KMS-11 (cell line): ENCODE results near the gene CRYBA2.

Experiments used
- H2AFZ ChIP-seq: fragments of 200-600 bp; sonication (generic); 2 replicates; pipeline ENCODE4 v1.6.1; 2016; ENCODE audit warnings: antibody characterized with exemption, mixed run types, low read depth
- H3K27ac ChIP-seq: fragments of 200-600 bp; sonication (generic); 2 replicates; pipeline ENCODE4 v1.6.1; 2016; ENCODE audit warnings: mild to moderate bottlenecking, mixed run types
- H3K27me3 ChIP-seq: fragments of 200-600 bp; sonication (generic); 2 replicates; pipeline ENCODE4 v1.6.1; 2017; ENCODE audit warnings: mild to moderate bottlenecking, low read depth, mixed run types, moderate library complexity; ENCODE audit not compliant: insufficient read depth
- H3K36me3 ChIP-seq: fragments of 200-600 bp; sonication (generic); 2 replicates; pipeline ENCODE4 v1.6.1; 2017; ENCODE audit warnings: mild to moderate bottlenecking, mixed run types; ENCODE audit not compliant: insufficient read depth
- H3K4me1 ChIP-seq: fragments of 200-600 bp; sonication (generic); 2 replicates; pipeline ENCODE4 v1.6.1; 2016; ENCODE audit warnings: mild to moderate bottlenecking, low read depth, mixed run types; ENCODE audit not compliant: poor library complexity, severe bottlenecking
- H3K4me2 ChIP-seq: fragments of 200-600 bp; sonication (generic); 2 replicates; pipeline ENCODE4 v1.7.0; 2016; ENCODE audit warnings: mild to moderate bottlenecking, mixed run types
- H3K4me3 ChIP-seq: fragments of 200-600 bp; sonication (generic); IDR thresholded peaks from 2 replicates; pipeline ENCODE4 v1.6.1; 2017; ENCODE audit warnings: low read depth, low read length, mixed read lengths; ENCODE audit not compliant: insufficient read depth
- H3K79me2 ChIP-seq: fragments of 200-600 bp; sonication (generic); 2 replicates; pipeline ENCODE4 v1.6.1; 2016; ENCODE audit warnings: low read depth, mixed run types; ENCODE audit not compliant: insufficient read depth
- H3K9ac ChIP-seq: fragments of 200-600 bp; sonication (generic); 2 replicates; pipeline ENCODE4 v1.6.1; 2016; ENCODE audit warnings: mild to moderate bottlenecking, mixed run types
- H4K20me1 ChIP-seq: fragments of 200-600 bp; sonication (generic); 2 replicates; pipeline ENCODE4 v1.6.1; 2016; ENCODE audit warnings: mild to moderate bottlenecking, mixed run types; ENCODE audit not compliant: insufficient read depth
- CTCF ChIP-seq: fragments of 200-600 bp; sonication (generic); conservative IDR thresholded peaks from 2 replicates; pipeline ENCODE4 v1.6.1; 2017; ENCODE audit warnings: low read depth, mild to moderate bottlenecking, antibody characterized with exemption, low read length, moderate library complexity, mixed read lengths

The CRYBA2 gene

DNA sequence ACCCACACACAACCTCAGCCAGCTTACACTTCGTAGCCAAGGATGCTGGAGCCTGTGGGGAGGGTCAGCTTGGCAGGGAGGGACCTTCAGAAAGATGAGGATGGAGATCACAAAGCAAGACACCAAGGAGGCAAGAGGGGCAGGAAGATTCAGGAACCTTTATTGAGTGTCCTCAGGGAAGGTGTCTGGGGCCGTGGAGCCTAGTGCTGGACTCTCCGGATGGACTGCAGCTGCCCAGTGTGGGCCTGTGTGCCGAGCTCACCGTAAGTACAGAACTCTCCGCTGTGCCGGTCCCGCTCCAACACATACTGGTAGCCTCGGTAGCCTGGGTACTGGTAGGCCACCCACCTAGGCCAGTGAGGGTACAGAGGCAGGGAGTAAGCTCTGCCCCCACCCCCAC is 3.2 kb downstream of the CRYBA2 start:
- H3K4me3 ChIP-seq, result no peak overlapping the region
- no peaks in the 10 kb centered on the region for H3K79me2 ChIP-seq
- H3K9ac ChIP-seq, result no peak overlapping the region
- H3K27ac ChIP-seq, result no peak overlapping the region
- H4K20me1 ChIP-seq, result no peaks in the 10 kb centered on the region
- H2AFZ ChIP-seq, result no peak overlapping the region
- no peaks in the 10 kb centered on the region for H3K36me3 ChIP-seq
- no peak overlapping the region for H3K4me2 ChIP-seq
- peaks cover 54% of the 10 kb centered on the region for H3K27me3 ChIP-seq
- TF ChIP-seq CTCF, result no peak
- peaks cover 7% of the 10 kb centered on the region for H3K4me1 ChIP-seq

- Histone ChIP-seq H4K20me1 (no peaks in the 10 kb centered on the region), H3K27ac (no peak overlapping the region), H2AFZ (no peak overlapping the region), H3K27me3 (peaks cover 67% of the 10 kb centered on the region), H3K4me3 (no peak overlapping the region), H3K79me2 (no peaks in the 10 kb centered on the region), H3K4me2 (no peak overlapping the region), H3K4me1 (peaks cover 2% of the 10 kb centered on the region), H3K36me3 (no peaks in the 10 kb centered on the region), H3K9ac (no peak overlapping the region)
- no peak for TF ChIP-seq CTCF
These were observed 4.6 kb downstream of the CRYBA2 start for GRCh38 chr2:218988650-218989049.

DNA sequence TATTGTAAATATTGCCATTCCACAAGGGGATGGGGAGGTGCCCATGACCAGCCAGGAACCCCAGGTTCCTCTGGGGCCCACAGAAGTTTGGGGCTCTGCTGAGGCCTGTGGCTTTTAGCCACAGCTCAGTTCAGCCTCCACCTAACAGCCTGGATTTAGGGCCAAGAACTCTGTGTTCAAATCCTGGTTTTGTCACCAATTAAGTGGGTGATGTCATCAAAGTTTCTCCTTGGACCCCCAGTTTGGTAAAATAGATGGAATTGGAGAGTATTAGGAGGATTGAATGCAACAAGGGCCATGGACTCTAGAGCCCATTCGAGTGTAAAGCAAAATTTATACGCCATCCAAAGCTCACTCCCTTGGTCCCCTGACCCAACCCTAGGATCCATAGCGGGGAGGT is 5.1 kb downstream of the CRYBA2 start:
- Histone ChIP-seq H3K4me3 (no peak overlapping the region), H3K4me2 (no peak overlapping the region), H2AFZ (no peak overlapping the region), H3K36me3 (no peaks in the 10 kb centered on the region), H4K20me1 (no peaks in the 10 kb centered on the region), H3K9ac (no peak overlapping the region), H3K27ac (no peak overlapping the region), H3K79me2 (no peaks in the 10 kb centered on the region), H3K4me1 (no peaks in the 10 kb centered on the region), H3K27me3 (peaks cover 70% of the 10 kb centered on the region)
- no peak for TF ChIP-seq CTCF

DNA sequence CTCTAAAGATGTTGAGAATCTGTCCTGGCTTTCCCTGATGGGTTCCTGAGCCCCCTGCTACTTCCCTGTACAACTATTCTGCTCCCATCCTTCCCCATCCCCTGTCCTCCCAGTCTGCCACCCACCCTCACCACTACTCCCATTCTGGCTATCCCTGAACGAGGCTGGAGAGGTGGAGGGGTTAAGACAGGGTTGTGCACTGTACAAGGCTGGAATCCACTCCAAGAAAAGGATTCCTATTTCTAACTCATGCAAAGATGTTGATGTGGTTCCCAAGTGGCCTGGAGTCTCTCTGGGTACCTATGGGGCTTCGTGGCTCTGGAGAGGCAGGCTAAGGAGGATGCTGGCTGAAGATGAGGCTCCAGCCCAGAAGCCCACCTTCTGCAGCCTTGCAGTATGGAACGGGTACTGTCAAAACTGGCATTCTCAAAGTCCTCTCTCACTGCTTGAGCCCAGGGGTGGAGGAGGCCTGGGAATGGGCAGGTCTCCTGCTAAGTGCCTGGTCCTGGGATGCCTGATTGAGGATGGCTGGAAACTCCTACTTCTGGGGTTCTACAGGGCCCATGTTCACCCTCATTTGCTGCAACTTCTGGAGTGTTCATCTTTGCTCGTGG is 7.0 kb downstream of the CRYBA2 start:
- H3K27me3 ChIP-seq, result peaks cover 71% of the 10 kb centered on the region
- no peak overlapping the region for H2AFZ ChIP-seq
- no peak overlapping the region for H3K9ac ChIP-seq
- H3K36me3 ChIP-seq, result no peaks in the 10 kb centered on the region
- no peak for TF ChIP-seq CTCF
- H3K4me3 ChIP-seq, result no peak overlapping the region
- H3K79me2 ChIP-seq, result no peaks in the 10 kb centered on the region
- H3K4me2 ChIP-seq, result no peak overlapping the region
- no peaks in the 10 kb centered on the region for H4K20me1 ChIP-seq
- no peak overlapping the region for H3K27ac ChIP-seq
- peaks cover under 1% of the 10 kb centered on the region for H3K4me1 ChIP-seq
